GM08714 (cell line): ENCODE results near the gene TNFRSF25.

Experiments
- H3K4me3 ChIP-seq: fragments of 200-500 bp; sonication (Bioruptor generic); 2 replicates; pipeline ENCODE4 v1.5.1; 2014; ENCODE audit warnings: mild to moderate bottlenecking, low read length, inconsistent platforms
- ZNF274 ChIP-seq: IDR thresholded peaks from 2 replicates; pipeline ENCODE4 v1.6.1; 2012; ENCODE audit warnings: mild to moderate bottlenecking, low read depth, low read length

The TNFRSF25 gene

DNA sequence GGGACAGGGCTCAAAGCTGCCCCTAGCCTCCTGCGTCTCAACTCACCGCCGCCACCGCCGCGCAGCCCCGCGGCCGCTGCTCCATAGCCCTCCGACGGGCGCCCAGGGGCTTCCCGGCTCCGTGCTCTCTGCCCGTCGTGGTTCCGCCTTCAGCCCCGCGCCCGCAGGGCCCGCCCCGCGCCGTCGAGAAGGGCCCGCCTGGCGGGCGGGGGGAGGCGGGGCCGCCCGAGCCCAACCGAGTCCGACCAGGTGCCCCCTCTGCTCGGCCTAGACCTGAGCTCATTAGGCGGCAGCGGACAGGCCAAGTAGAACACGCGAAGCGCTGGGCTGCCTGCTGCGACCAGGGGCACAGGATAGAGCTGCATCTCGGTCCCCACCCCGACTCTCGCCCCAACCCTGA lies at the start of gene TNFRSF25:
Gene TNFRSF25 (minus strand): TSS at position 151 of the 400 bp plus-strand sequence. CDS start 66 bp downstream, at position 85.
- no peak for TF ChIP-seq ZNF274
- no peak within 1 kb of the TSS for H3K4me3 ChIP-seq

DNA sequence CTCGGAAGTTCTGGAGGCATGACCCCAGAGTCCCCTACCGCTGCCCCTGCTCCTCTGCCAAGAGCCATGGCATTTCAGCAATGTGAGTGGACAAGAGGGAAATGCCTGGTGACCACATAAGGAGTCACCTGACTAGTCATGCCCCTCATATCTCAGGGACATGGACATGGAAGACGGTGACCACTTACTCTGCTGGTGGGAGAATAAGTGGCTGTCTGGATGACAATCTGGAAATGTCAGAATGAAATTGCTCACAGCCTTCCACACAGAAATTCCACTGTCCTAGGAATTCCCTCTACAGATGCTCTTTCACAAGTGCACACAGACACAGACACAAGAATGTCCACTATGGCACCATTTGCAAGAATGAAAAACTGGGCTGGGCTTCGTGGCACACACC lies 49.8 kb upstream of the TNFRSF25 start:
- H3K4me3 ChIP-seq, result no peak overlapping the region
- no peak for TF ChIP-seq ZNF274

- no peak overlapping the region for H3K4me3 ChIP-seq
- no peak for TF ChIP-seq ZNF274
Observed at GRCh38 chr1:6513320-6513801, 47.4 kb upstream of the TNFRSF25 start.

- no peak for TF ChIP-seq ZNF274
- no peak overlapping the region for H3K4me3 ChIP-seq
Observed at GRCh38 chr1:6512908-6513280, 46.9 kb upstream of the TNFRSF25 start.

DNA sequence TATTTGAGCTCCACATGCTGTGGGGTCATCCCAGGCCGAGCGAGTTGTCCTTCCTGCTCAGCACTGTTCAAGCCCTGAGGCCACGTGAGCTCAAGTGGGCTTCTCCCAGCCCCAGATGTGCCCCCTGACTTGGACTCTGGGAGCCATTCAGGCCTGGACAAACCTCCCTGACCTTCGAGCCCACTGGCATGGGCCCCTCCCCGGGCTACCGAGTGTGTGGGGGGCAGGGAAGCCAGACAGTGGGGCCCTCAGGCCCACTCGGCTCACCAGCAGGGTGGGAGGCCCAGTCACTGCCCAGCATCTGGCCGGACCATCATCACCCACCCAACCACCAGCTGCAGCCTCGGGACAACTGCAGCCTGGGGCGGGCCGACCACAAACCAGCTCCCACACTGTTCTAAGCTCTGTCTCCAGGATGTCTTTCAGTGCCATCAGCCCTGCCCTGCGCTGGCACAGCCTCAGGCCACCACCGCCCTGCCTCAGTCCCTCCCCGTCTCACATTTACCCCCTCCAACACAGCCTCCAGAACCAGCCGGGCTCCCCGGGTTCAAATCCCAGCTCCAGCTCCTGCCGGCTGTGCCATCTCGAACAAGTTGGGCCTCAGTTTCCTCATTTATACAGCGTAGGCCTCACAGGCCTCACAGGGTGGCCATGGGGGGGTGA lies 46.4 kb upstream of the TNFRSF25 start:
- no peak overlapping the region for H3K4me3 ChIP-seq
- no peak for TF ChIP-seq ZNF274

- TF ChIP-seq ZNF274, result no peak
- H3K4me3 ChIP-seq, result no peak overlapping the region
Observed at GRCh38 chr1:6511561-6512244, 45.7 kb upstream of the TNFRSF25 start.

DNA sequence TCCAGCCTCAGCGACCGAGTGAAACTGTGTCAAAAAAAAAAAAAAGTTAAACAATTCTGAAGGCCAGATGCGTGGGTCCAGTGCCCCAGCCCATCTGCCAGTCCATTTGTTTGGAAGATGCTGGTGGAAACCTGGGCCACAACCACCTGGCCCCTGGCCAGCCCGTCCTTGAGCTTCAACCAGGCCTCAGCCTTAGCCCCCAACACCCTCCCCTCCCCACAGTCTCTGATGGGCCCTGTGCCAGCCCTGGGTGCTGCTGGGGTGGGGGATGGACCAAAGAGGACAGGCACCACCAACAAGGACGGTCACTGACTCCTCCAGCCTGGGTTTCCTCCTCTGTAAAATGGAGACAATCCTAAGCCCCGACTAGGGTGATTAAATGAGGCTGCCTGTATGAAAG lies 45.1 kb upstream of the TNFRSF25 start:
- no peak overlapping the region for H3K4me3 ChIP-seq

DNA sequence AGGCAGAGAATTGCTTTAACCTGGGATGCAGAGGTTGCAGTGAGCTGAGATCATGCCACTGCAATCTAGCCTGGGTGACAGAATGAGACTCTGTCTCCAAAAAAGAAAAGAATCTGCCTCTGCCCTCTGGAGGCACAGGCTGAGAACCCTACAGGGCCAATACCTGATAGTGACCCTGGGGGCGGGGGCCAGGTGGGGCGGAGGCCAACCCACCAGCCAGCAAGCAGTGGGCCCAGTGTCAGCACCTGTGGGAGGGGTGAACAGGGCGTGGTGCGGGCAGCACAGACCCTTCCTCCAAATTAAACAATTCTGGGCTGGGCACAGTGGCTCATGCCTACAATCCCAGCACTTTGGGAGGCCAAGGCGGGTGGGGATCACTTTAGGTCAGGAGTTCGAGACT lies 44.5 kb upstream of the TNFRSF25 start:
- no peak overlapping the region for H3K4me3 ChIP-seq
- no peak for TF ChIP-seq ZNF274

More for the DNA sequence above, 45.1 kb upstream of the TNFRSF25 start:
- TF ChIP-seq ZNF274, result no peak

DNA sequence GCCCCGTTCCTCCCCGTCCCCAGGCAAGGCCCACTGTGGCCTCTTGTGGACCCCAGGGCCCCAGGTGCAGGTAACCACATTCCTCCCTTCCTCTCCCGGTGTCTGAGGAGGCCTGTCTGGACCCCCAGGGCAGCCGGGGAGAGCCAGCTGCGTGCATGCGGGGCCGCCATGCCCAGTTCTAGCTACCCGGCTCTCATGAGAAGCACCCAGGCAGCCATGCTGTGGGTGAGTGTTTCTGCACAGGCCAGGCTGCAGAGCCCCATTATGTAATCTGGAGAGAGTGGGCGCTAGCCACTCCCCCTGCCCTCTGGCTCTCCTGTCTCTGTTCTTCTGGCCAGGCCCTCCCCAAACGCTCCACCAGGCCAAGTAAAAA lies 43.9 kb upstream of the TNFRSF25 start:
- no peak for TF ChIP-seq ZNF274
- no peak overlapping the region for H3K4me3 ChIP-seq

DNA sequence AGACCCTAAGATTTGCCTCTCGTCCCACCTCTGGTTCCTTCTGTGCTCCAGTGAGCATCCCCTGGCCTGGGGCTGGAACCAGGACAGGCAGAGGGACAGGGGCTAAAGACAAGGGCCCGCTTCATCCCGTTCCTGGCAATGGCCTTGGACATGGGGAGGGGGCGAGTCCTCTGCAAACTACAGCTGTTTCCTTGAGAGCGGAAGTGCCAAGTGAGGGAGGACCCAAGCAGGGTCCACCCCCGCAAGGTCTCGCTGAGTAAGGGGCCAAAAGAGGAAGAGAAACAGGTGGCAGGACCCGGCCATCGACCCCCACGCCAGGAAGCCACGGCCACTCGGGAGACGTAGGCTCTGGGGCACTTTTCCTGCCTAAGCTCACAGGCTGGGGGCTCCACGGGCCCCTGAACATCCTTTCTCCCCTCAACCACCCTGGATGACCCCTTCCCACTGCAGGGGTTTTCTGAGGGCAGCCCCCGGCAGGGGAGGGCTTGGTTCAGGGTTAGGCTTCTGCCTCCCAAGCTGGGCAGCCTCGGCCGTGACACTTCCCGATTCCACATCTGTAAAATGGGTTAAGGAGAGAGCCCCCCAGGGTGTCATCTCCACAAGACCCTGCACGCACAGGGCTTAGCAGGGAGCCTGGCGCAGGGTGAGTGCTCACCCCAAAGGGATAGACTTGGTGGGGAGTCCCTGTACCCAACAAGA lies 43.4 kb upstream of the TNFRSF25 start:
- no peak overlapping the region for H3K4me3 ChIP-seq
- TF ChIP-seq ZNF274, result no peak

DNA sequence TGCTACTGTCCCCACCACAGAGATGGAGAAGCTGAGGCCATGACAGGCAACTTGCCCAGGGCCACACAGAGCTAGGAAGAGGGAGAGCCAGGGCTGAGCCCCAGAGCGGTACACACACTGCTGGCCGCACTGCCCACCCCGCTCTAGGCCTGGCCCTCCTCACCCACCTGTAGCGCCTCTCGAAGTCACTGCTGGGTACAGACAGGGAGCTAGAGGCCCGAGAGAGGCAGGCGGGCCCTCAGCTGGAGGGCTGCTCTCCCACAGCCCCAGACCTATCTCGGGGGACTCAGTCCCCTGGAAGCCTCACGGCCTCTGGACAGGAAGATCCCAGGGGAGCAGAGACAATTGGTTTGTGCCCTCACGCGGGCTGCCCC lies 42.8 kb upstream of the TNFRSF25 start:
- no peak for TF ChIP-seq ZNF274
- no peak overlapping the region for H3K4me3 ChIP-seq

- no peak for TF ChIP-seq ZNF274
- H3K4me3 ChIP-seq, result no peak overlapping the region
Observed at GRCh38 chr1:6508154-6508815, 42.3 kb upstream of the TNFRSF25 start.

DNA sequence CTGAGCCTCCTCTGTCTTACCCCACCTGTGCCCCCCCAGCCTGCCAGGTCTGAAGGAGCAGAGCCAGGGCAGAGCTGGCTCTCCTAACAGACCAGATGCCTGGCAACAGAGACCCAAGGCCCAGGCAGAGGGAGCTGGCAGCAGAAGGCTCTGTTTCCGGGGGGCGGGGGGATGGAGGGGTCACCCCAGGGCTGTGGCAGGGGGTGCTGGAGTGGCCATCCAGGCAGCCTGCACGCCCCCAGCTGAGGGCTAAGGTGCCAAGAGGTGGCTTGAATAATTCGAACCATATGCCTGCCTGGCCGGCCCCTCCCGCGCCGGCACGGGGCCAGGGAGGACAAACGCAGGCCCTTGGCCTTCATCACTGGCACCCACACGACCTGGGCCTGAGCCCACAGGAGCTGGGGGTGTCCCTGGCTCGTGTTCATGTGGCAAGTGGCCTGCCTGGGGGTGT lies 41.5 kb upstream of the TNFRSF25 start:
- TF ChIP-seq ZNF274, result no peak
- no peak overlapping the region for H3K4me3 ChIP-seq

- TF ChIP-seq ZNF274, result no peak
- no peak overlapping the region for H3K4me3 ChIP-seq
Observed at GRCh38 chr1:6507037-6507428, 41.1 kb upstream of the TNFRSF25 start.
